ENCODE measurements around the gene ATL3.

GRCh38 chr11:63652671-63653070 lies 18.5 kb downstream of the ATL3 start:
- no peak for TF ChIP-seq POLR2A (IDR thresholded peaks at IDR 0.05; ENCODE audit: extremely low read depth, insufficient read length)
- TF ChIP-seq MYC (IDR thresholded peaks at IDR 0.05; ENCODE audit: low read depth, low read length), result no peak
- no peak for TF ChIP-seq CTCF (IDR thresholded peaks at IDR 0.05; ENCODE audit: low read depth, low read length)
- TF ChIP-seq, protein P1, sequence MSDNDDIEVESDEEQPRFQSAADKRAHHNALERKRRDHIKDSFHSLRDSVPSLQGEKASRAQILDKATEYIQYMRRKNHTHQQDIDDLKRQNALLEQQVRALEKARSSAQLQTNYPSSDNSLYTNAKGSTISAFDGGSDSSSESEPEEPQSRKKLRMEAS (IDR thresholded peaks at IDR 0.05; ENCODE audit: low read depth, low read length), result no peak

Data from NB4 (cell line).